ENCODE data around the gene VWA8.

GRCh38 chr13:41833831-41834230 is 127.1 kb downstream of the VWA8 start:
- TF ChIP-seq, protein P1, sequence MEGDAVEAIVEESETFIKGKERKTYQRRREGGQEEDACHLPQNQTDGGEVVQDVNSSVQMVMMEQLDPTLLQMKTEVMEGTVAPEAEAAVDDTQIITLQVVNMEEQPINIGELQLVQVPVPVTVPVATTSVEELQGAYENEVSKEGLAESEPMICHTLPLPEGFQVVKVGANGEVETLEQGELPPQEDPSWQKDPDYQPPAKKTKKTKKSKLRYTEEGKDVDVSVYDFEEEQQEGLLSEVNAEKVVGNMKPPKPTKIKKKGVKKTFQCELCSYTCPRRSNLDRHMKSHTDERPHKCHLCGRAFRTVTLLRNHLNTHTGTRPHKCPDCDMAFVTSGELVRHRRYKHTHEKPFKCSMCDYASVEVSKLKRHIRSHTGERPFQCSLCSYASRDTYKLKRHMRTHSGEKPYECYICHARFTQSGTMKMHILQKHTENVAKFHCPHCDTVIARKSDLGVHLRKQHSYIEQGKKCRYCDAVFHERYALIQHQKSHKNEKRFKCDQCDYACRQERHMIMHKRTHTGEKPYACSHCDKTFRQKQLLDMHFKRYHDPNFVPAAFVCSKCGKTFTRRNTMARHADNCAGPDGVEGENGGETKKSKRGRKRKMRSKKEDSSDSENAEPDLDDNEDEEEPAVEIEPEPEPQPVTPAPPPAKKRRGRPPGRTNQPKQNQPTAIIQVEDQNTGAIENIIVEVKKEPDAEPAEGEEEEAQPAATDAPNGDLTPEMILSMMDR (IDR thresholded peaks at IDR 0.05 in 8 of 11, conservative IDR thresholded peaks at IDR 0.05 in 3 of 11): no peak
- no peak for TF ChIP-seq POLR2A (IDR thresholded peaks at IDR 0.05)
